Fibroblast of the conjunctiva (primary cell): ENCODE results near the gene SLC38A4.
A peak's percentile ranks its signal among the peaks of the same experiment; 100 is the strongest.

Experiments
- DNase-seq: peaks from one replicate; pipeline ENCODE4 v3.0.0-alpha.2; 2010; ENCODE audit warnings: low read depth

The SLC38A4 gene

DNA sequence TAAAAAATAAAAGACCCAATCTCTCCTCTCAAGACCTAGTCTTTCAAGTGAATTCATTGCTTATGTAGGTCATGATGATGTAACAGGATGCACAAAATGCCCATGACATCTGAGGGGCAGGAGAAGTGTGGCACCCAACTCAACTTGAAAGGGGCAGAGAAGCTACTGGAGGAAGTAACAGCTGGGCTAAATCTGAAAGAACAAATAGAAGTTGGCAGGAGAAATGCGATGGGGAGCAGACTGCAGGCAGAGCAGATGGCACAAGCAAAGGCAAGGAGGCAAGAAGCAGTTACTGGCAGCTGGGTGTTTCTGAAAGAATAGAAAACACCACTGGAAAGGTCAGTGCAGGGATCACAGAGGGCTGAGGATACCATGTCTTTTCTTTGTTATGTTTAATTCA is 14.6 kb downstream of the SLC38A4 start:
- DNase-seq, result no peak

DNA sequence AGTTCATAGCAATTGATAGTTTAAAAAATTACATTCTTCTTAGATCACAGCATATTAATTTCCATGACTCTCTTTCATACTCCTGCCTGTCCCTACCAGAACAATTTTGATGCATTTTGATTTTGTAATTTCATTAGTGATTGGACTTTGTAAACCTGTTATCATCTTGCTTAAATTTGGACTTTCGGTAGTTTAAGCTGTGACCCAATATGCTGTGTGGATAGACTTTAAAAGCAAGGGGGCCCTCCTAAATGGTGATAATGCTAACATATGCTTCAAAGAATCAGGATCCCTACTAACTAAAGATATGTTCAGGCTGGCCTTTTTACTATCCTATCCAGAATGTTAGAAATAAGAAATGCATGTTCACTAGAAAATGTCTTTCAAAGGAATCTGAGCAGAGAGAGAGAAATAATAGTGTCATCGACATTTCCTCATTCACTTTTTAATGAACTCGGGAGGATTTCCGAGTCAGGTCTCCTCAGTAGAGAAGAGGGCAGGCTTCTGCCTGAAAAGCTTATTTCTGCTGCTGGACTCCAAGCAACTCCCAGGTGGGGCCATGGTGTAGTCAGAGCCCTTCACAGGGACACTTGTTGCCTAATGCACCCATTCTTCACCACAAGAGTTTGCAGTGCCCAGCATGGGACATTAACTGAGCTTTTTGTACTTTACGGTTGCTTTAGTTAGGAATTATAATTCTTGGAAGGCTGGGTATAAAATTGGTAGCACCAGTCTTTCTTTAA is 16.7 kb downstream of the SLC38A4 start:
- no peak for DNase-seq

GRCh38 chr12:46808317-46808716 is 17.5 kb downstream of the SLC38A4 start:
- no peak for DNase-seq

DNA sequence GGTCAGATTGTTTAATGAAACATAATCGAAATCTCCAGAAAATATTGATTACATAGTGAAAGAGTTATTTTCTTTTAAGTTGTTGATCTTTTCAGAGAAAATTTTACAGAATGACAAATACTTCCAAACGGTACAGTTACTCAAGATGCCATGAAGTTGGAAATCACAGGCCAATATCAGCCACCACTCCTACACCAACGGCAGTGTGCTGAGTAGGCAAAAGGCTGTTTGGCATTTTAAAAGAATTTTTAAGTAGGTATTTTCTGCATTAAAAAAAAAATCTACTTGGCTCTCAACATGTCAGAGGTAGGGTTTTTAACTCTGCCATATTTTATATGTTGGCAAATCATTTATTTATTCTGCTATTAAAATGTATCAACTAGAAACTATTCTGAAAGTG is 21.7 kb downstream of the SLC38A4 start:
- no peak for DNase-seq

GRCh38 chr12:46803517-46803916 is 22.3 kb downstream of the SLC38A4 start:
- no peak for DNase-seq

- no peak for DNase-seq
These were observed 24.5 kb downstream of the SLC38A4 start for GRCh38 chr12:46801293-46801692.

GRCh38 chr12:46800160-46800559 is 25.6 kb downstream of the SLC38A4 start:
- no peak for DNase-seq

- DNase-seq, result no peak
These were observed 27.1 kb downstream of the SLC38A4 start for GRCh38 chr12:46798648-46799047.

- DNase-seq, result no peak
These were observed 27.7 kb downstream of the SLC38A4 start for GRCh38 chr12:46798056-46798455.

DNA sequence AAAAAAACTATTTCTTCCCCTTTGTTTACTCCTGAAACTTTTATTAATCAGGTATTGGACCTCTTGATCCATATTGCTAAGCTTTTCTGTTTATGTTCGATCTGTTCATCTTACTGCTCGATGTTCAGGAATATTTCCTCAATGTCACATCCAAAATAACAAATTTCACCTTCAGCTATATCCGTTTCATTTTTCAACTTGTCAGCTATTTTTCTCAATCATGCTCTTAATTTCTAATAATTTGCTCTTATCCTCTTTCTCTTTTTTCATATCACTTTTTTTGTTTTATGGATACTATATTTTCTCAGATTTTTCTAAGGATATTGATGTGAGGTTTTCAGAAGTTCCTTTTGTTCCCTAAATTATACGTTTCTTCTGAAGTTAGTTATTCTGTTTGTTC is 29.8 kb downstream of the SLC38A4 start:
- no peak for DNase-seq

GRCh38 chr12:46794593-46795190 is 31.1 kb downstream of the SLC38A4 start:
- no peak for DNase-seq

DNA sequence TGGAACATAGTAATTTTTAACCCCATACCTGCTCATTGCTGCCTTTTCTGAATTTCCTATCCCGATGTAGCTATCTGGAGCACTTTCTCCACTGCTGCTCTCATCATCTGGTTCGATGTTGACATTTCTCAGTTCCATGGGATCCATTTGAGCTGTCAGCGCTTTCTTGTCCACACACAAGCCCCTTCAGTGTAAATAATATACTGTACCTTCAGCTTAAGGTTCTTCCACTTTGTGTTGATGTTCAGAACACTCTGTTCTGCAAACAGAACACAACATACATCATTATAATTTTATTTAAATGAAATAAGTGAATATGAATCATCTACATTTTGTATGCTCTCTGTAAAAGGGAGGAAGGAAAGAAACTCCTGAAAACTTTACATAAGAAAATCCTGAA is 32.9 kb downstream of the SLC38A4 start:
- no peak for DNase-seq

- no peak for DNase-seq
These were observed 35.7 kb downstream of the SLC38A4 start for GRCh38 chr12:46790066-46790465.

- no peak for DNase-seq
These were observed 37.5 kb downstream of the SLC38A4 start for GRCh38 chr12:46788072-46788887.

- DNase-seq, result no peak
These were observed 38.2 kb downstream of the SLC38A4 start for GRCh38 chr12:46787496-46788055.

- DNase-seq, result peak; percentile 36
These were observed 39.0 kb downstream of the SLC38A4 start for GRCh38 chr12:46786774-46787173.

- DNase-seq, result no peak
These were observed 40.4 kb downstream of the SLC38A4 start for GRCh38 chr12:46785382-46785781.

GRCh38 chr12:46783871-46784270 is 41.9 kb downstream of the SLC38A4 start:
- no peak for DNase-seq

DNA sequence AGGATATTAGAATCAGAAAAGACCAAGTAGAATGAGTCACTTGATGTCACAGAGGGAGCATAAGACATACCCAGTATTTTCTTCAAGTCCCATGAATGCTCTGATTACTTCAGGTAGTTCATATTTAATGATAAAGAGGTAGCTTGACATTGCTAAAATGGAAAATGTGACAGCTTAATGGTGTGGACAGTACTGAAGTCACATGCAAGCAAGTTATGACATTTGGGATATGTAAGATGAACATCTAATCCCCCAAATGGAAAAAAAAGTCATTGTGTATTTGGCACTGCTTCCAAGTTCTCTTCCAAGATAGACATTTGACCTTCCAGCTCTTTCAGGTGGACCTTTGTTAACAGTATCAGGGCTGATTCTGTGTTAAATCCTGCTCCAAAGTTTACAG is 45.9 kb downstream of the SLC38A4 start:
- no peak for DNase-seq

- no peak for DNase-seq
These were observed 46.7 kb downstream of the SLC38A4 start for GRCh38 chr12:46779063-46779462.

GRCh38 chr12:46778415-46778814 is 47.4 kb downstream of the SLC38A4 start:
- no peak for DNase-seq

DNA sequence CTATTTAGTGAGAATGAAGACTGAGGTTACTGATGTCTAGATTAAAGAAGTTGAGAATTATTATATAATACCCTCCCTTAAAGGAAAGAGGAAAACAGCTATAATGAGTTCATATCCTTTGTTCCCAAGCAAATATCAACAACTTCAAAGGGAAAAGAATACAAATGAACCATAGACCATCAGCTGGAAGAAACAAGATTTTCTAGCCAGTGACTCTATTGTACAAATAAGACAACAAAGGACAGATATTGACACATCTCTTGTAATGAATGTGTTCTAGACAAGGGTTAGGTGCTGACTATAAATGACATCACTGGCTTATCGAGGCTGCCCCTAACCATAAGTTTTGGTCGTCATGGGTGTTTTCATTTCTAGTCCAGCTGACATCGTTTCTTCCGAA is 48.2 kb downstream of the SLC38A4 start:
- DNase-seq, result no peak

DNA sequence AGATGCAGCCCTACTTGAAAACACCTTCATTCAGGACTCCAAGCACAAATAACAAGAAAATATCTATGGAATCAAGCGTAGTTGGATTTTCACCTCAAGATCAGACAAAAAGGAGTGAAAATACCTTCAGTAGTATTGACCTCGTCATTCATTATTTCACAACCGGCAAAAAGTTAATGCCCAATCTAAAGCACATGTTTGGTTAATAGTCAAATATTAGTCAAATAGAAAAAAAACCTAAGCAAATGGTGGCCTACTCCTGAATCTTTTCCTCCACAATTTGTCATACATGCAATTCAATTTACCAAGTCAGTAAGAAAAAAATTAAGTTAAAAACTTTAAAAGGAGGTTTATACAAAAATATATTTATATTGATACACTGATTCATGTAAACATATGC is 50.0 kb downstream of the SLC38A4 start:
- DNase-seq, result no peak
